Muscle layer of colon (tissue), 2 donors: ENCODE data around the gene NR6A1.
"Not testable (repeated sequence)": the region's sequence is repeated elsewhere in the genome, so short reads cannot be mapped to it uniquely, and the experiment has no call there.

Experiments used
- H3K27ac ChIP-seq: one replicate; pipeline ENCODE4 v1.7.0; 2013; ENCODE audit warnings: low read depth, mild to moderate bottlenecking, low read length, moderate library complexity
- H3K27me3 ChIP-seq, 2 donors: one replicate each; pipeline ENCODE4 v1.7.0; 2013; ENCODE audit warnings: low read length in 2 of 2, mild to moderate bottlenecking in 2 of 2; ENCODE audit not compliant: insufficient read depth in 2 of 2, control insufficient read depth in 1 of 2
- H3K36me3 ChIP-seq: one replicate; pipeline ENCODE4 v1.7.0; 2013; ENCODE audit warnings: mild to moderate bottlenecking, low read length; ENCODE audit not compliant: insufficient read depth
- H3K4me1 ChIP-seq: one replicate; pipeline ENCODE4 v1.7.0; 2013; ENCODE audit warnings: mild to moderate bottlenecking, low read length; ENCODE audit not compliant: insufficient read depth
- H3K4me3 ChIP-seq, 2 donors: one replicate each; pipeline ENCODE4 v1.7.0; 2013; ENCODE audit warnings: low read length in 2 of 2, low read depth in 1 of 2, mild to moderate bottlenecking in 1 of 2, moderate library complexity in 1 of 2
- H3K9ac ChIP-seq: one replicate; pipeline ENCODE4 v1.7.0; 2013; ENCODE audit warnings: low read length
- H3K9me3 ChIP-seq: one replicate; pipeline ENCODE4 v1.7.0; 2013; ENCODE audit warnings: mild to moderate bottlenecking, low read length
- donor health status: abdominal sarcoma.
- donor health status: Adenocarcinoma of cecum.

NR6A1 gene

DNA sequence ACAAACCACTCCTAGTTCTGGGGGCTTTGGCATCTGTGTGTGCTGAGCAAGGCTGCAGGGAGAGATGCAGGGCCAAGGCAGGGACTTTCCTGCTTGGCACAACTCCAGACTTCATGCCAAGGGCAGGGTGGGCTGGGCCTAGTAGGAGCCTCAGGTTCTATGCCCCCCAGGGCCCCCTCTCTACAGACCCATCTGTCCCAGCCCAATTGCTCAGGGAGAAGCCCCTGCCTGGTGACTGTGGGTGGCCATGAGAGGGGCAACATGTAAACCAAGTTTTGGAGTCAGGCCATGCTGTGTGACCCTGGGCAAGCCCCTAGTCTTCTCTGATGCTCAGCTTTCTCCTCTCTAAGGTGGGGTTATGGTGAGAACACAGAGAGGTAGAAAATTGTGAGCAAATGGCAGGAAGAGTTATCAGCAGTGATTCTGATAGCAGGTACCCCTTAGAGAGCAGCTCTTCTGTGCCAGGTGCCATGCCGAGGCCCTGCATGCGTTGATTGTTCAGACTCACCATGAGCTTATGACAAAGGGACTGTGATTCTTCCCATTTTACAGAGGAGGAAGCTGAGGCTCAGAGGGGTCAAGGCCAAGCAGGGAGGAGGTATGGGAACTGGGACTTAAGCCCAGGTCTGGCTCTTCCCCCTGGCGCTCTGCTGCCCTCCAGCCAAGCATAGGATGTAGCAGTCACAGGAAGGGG lies 11.0 kb upstream of the NR6A1 start:
- Histone ChIP-seq H3K36me3 (peaks cover 4% of the 10 kb centered on the region), H3K27ac (no peak overlapping the region), H3K4me3 (no peak overlapping the region), H3K4me1 (peaks cover 42% of the 10 kb centered on the region), H3K9me3 (no peaks in the 10 kb centered on the region), H3K9ac (no peak overlapping the region), H3K27me3 (no peaks in the 10 kb centered on the region)

DNA sequence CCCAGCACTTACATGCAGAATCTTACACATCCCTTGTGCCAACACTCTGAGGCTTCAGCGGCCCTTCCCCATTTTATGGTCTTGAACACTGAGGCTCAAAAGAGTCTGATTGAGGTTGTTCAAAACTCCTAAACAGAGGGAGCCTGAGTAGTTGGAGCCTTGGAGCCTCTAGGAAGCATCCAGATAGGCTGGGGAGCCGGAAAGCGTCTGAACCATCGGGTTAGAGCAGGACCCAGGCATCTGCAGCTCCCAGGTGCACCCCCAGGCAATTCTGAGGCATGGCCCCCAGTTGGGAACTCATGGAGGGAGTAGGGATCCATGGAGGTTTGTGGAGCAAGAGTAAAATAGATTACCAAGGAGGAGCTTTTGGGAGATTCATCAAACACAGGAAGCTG lies 9.6 kb upstream of the NR6A1 start:
- H3K36me3 ChIP-seq, result no peaks in the 10 kb centered on the region
- peak overlapping the region; percentile 29 for H3K27ac ChIP-seq
- H3K27me3 ChIP-seq, result no peaks in the 10 kb centered on the region
- H3K4me1 ChIP-seq, result peaks cover 48% of the 10 kb centered on the region
- no peak overlapping the region for H3K4me3 ChIP-seq
- no peak overlapping the region for H3K9ac ChIP-seq
- H3K9me3 ChIP-seq, result no peaks in the 10 kb centered on the region

DNA sequence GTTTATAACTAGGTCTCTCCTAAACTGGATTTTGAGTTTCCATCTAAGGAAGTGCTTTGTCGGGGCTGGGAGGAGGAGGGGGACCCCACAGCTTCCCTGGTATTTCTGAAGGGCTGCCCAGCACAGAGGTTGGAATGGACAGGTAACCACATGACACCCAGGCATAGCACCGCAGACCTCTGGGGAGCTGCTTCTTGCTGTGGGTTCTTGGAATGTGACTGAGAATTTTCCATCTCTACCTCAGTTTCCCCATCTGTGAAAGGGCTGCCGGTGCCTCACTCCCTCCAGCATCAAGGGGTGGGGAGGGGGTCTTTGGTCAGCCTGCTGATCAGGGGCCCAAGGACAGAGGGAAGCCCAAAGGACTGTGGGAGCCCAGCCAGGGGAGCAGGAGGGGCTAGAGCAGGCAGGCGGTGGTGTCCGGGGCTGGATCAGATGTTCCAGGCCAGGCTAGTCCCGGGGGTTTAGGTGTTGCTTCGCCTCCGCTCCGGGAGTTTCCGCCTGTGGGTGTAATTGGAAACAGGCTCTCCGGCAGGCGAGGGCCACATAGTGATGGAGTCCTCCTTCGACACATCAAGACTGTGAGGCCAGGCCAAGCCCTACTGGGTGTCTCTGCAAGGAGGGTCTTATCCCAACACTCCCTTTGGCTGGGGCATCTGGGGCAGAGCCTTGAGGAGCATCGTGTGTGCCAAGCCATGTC lies 9.1 kb upstream of the NR6A1 start:
- Histone ChIP-seq H3K9me3 (no peaks in the 10 kb centered on the region), H3K27ac (peak overlapping the region; percentile 29), H3K4me1 (peaks cover 48% of the 10 kb centered on the region), H3K9ac (peak overlapping the region; percentile 34), H3K4me3 (peak overlapping the region; percentile 30 to 39), H3K36me3 (no peaks in the 10 kb centered on the region), H3K27me3 (no peaks in the 10 kb centered on the region)

DNA sequence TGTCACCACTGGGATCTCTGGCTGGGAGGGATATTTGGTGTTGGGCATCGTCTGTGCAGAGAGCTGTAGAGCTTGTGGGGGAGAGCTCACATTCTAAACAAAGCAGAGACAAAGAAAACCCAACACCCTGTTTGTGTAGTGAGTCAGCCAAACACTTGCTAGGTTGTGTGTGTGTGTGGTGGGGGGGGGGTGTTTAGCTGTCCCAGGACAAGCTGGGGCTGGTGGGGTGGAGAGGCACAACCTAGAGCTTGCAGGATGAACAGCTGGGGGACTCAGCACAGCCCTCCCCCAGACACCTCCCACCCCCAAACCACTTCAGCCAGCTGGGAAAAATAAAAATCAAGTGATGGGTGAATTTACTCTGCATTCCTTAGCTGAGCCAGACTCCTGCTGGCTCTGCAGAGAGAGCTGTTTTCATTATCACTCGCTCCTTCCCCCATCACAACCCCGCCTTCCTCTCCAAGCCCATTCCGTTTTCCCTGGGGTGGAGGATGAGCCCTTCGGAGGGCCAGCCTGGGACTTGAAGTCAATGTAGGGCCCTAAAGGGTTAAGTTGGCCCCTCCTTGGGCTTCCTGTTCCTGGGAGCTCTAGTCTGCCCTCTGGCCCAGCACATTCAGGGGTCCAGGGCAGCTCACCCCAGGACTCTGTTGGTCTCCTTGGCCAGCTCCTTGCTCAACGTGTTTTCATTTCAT lies 8.4 kb upstream of the NR6A1 start:
- peak overlapping the region; percentile 35 to 39 for H3K4me3 ChIP-seq
- no peaks in the 10 kb centered on the region for H3K36me3 ChIP-seq
- H3K27me3 ChIP-seq, result no peaks in the 10 kb centered on the region
- H3K9ac ChIP-seq, result peak overlapping the region; percentile 34
- H3K4me1 ChIP-seq, result peaks cover 48% of the 10 kb centered on the region
- H3K27ac ChIP-seq, result peak overlapping the region; percentile 29
- H3K9me3 ChIP-seq, result no peaks in the 10 kb centered on the region

DNA sequence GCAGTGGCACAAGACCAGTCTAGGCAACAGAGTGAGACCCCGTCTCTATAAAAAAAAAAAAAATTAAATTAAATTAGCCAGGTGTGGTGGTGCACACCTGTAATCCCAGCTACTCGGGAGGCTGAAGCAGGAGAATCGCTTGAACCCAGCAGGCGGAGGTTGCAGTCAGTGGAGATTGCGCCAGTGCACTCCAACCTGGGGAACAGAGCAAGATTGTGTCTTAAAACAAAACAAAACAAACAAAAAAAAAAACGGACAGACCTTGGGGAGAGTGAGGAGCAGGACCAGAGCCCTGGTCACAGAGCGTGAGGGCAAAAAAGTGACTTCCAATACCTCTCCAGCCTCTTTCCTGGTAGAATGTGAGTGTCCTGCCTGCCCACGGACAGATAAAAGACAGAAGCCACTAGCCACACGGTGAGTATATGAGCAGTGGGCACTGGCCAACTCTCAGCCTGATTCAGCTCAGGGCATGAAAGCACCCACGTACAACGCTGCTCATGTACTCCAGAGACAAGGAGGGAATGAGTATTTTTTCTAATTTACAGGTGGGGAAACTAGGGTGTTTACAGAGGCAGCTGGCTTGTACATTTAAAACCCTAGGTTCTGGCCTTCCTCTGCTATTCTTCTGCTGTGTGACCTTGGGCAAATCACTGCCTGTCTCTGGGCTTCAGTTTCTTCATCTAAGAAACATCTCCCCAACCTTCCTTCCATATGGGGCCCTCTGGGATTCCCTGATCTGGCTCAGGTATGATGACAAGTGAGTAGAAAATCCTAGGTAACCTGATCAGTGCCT lies 7.7 kb upstream of the NR6A1 start:
- peak overlapping the region; percentile 29 for H3K27ac ChIP-seq
- peak overlapping the region in 1 of 2 donors; percentile 35 for H3K4me3 ChIP-seq
- peak overlapping the region; percentile 5 for H3K9ac ChIP-seq
- H3K27me3 ChIP-seq, result no peaks in the 10 kb centered on the region
- no peaks in the 10 kb centered on the region for H3K36me3 ChIP-seq
- H3K4me1 ChIP-seq, result peaks cover 48% of the 10 kb centered on the region
- no peaks in the 10 kb centered on the region for H3K9me3 ChIP-seq

DNA sequence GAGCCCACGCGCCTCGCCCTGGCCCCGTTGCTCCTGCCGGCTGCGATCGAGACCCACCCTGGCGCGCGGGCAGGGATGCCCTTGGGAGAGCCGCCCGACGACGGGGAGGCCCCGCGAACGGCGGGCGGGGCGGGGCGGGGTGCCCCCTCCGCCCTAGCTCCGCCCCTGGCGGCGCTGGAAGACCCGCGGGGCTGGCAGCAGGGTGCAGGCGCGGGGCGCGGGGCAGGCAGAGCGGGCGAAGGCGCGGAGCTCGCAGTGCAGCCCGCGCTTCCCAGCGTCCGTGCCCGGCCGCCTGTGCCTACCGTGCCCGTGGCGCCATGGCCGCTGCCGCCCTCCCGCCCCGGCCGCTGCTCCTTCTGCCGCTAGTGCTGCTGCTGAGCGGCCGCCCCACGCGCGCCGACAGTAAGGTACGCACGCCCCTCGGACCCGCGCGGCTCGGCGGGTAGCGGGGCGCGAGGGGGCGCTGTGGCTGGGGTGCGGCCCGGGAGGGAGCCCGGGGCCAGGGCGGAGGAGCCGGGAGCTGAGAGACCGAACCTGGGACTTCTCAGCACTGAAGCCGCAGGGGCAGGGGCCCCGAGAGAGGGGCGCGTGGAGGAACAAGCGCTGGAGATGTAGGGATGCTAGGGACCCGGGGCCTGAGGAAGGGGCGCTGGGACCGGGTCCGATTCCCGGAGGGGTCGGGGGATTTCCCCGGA lies 6.0 kb upstream of the NR6A1 start, which contains the start of gene OLFML2A:
Gene OLFML2A, plus strand, starts transcription at position 180 of the 695 bp plus-strand sequence. Its CDS starts 138 bp downstream, at position 318.
- Histone ChIP-seq H3K27me3 (no peaks in the 10 kb centered on the region), H3K27ac (peak within 1 kb of the TSS; percentile 94), H3K4me3 (peak within 1 kb of the TSS; percentile 58 to 82), H3K9me3 (no peaks in the 10 kb centered on the region), H3K4me1 (peaks cover 44% of the 10 kb centered on the region), H3K9ac (peak within 1 kb of the TSS; percentile 80), H3K36me3 (no peaks in the 10 kb centered on the region)

DNA sequence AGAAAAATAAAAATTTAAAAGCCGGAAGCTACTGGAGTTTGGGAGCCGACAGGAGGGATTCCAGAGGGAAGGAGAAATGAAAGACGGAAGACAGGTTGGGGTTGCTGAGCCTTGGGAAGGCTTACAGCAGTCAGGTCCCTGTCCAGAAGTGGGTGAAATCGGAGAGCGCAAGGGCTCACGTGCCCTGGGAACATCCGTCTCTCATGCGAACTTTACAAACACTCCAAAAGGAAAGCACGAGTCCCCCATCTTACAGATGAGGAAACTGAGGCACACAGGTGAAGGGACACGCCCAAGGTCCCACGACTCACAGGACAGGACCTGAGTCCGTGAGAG lies 5.5 kb upstream of the NR6A1 start:
- Histone ChIP-seq H3K9ac (no peak overlapping the region), H3K36me3 (no peaks in the 10 kb centered on the region), H3K9me3 (no peaks in the 10 kb centered on the region), H3K27ac (peak overlapping the region; percentile 94), H3K4me1 (peaks cover 42% of the 10 kb centered on the region), H3K27me3 (no peaks in the 10 kb centered on the region), H3K4me3 (peak overlapping the region; percentile 58 to 82)

DNA sequence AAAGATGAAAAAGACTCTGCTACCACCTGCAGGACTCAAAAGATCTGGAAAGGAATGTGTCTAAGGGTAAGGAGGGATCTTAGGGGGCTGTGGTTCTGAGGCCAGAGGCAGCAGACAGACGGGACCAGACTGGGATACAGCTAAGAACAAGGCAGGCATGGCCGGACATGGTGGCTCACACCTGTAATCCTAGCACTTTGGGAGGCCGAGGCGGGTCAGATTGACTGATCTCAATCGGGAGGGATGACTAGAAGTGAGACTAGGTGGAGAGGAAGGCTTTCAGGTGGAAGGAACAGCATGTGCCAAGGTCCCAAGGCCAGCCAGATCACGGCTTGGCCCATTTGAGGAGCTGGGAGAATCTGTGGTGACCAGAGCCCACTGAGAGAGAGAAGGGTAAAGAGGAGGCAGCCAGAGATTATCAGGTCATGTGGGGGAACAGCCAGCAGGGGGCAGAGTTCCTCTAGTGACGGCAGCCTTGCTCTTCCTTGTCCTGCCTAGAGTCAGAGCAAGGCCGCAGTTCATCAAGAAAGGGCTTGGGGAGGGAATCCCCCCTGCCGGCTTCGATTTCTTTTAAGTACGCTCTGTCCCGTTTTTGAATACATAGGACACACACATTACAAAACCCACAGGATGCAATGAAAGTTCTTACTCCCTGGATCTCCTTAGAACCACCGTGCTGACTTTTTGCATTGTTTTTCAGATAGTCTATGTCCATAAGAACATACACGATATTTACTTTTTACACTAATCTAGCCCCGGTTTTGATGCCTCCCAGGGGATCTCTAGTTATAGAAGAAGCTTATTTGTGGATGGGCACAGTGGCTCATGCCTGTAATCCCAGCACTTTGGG lies 3.2 kb upstream of the NR6A1 start:
- no peaks in the 10 kb centered on the region for H3K27me3 ChIP-seq
- H3K9me3 ChIP-seq, result no peaks in the 10 kb centered on the region
- no peaks in the 10 kb centered on the region for H3K36me3 ChIP-seq
- no peak overlapping the region for H3K9ac ChIP-seq
- peaks cover 23% of the 10 kb centered on the region for H3K4me1 ChIP-seq
- H3K27ac ChIP-seq, result no peak overlapping the region
- H3K4me3 ChIP-seq, result no peak overlapping the region

DNA sequence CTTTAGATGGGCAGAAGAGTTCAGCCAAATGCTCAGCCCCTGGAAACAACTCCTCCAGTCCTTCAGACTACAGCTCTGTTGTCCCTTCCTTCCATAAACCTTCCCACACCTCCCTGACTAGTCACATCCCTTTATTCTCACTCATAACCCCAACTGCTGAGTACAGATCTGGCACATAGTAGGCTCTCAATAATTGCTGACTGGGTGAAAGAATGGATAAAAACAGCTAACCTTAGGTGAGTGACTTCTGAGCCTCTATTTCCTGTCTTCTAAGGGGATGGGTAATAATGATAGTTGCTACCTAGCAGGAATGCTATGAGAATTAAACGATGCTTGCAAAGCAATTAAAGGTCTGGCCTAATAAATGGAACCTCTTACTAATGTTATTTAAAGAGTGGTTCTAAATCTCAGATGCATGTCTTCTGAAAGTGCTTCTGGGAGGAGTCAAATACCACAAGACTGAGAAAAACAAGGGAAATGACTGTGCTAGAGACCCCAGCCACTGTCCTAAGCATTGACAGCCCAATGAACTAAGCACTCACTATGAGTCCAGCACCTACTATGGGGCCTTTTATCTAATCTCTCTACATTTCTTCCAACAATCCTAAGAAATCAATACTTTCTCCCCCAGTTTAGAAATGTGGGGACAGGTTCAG lies 2.5 kb upstream of the NR6A1 start:
- no peaks in the 10 kb centered on the region for H3K9me3 ChIP-seq
- peaks cover 22% of the 10 kb centered on the region for H3K4me1 ChIP-seq
- no peak overlapping the region for H3K9ac ChIP-seq
- no peak overlapping the region for H3K27ac ChIP-seq
- no peaks in the 10 kb centered on the region for H3K27me3 ChIP-seq
- no peaks in the 10 kb centered on the region for H3K36me3 ChIP-seq
- no peak overlapping the region for H3K4me3 ChIP-seq

DNA sequence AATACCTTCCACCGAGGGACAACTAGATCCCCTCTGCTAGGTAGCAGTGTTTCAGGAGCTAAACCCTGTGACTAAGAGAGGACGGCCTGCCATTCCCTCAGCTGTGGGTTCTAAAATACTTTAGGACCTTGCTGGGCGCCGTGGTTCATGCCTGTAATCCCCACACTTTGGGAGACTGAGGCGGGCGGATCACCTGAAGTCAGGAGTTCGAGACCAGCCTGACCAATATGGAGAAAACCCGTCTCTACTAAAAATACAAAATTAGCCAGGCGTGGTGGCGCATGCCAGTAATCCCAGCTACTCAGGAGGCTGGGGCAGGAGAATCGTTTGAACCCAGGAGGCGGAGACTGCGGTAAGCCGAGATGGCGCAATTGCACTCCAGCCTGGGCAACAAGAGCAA lies 1.8 kb upstream of the NR6A1 start:
- peaks cover 27% of the 10 kb centered on the region for H3K4me1 ChIP-seq

More for the DNA sequence above, 1.8 kb upstream of the NR6A1 start:
- not testable (repeated sequence) for H3K27ac ChIP-seq, H3K36me3 ChIP-seq, H3K4me3 ChIP-seq, H3K9ac ChIP-seq, H3K27me3 ChIP-seq, H3K9me3 ChIP-seq
